ENCODE data around the gene MZF1. TPM values are rescaled to one million over a fixed set of nuclear protein-coding genes. Genes with fewer than 3 reads are reported as not detected.
A peak's percentile ranks its signal among the peaks of the same experiment; 100 is the strongest.

MZF1 gene
- total RNA-seq, 4 donors from 2014 or later, result 26.5 to 41.5 (median 30.0) TPM

- H3K36me3 ChIP-seq, result no peaks in the 10 kb centered on the region
- H3K27ac ChIP-seq, result peak overlapping the region; percentile 99
- H3K27me3 ChIP-seq, result no peaks in the 10 kb centered on the region
- DNase-seq, result peak in 1 of 2 donors; percentile 15
- intact Hi-C loops (cut with DNase I; ENCODE audit: low total_unique reads), result no loop called here
- H3K4me1 ChIP-seq, result peaks cover 11 to 12% of the 10 kb centered on the region in 2 donors
- H3K4me3 ChIP-seq, result no peak overlapping the region
- H3K9me3 ChIP-seq, result no peaks in the 10 kb centered on the region
- TF ChIP-seq POLR2A (IDR thresholded peaks at IDR 0.05), result no peak
- no peak for TF ChIP-seq CTCF (IDR thresholded peaks at IDR 0.05)
Measured at GRCh38 chr19:58556622-58557220, 16.4 kb downstream of the MZF1 start.

DNA sequence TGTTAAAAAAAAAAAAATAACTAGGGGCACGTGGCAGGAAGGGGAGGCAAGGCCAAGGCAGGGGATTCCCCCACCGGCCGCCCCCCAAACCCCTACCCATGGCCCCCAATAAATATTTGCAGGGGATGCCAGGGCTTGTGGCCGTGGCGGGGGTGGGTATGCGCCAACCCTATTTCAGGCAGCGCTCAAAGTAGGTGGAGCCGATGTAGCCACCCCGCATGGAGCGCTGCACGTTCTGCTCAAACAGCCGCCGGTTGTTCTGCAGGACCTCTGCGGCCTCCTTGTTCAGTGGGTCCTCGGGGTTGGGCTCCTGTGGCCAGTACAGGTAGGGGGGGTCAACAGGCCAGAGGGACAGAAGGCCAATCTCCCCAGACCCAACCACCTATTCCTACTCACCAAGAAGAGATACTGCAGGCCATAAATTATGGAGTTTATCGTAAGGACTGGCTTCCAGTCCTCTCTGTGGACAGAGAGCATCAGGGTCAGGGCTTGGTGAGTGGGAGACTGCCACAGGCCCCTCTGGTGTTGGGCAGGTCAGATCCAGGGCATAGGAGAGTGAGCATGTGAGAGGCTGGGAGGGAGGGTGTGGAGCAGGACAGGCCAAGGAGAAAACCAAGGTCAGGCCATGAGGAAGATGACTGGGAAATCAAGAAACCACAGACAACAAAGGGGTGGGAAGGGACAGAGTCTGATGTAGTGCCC, 17.1 kb downstream of the MZF1 start:
- Histone ChIP-seq H3K4me1 (peaks cover 11 to 12% of the 10 kb centered on the region in 2 donors), H3K27me3 (no peaks in the 10 kb centered on the region), H3K27ac (peak overlapping the region in 1 of 2 donors; percentile 94), H3K4me3 (no peak overlapping the region), H3K9me3 (no peaks in the 10 kb centered on the region), H3K36me3 (no peaks in the 10 kb centered on the region)
- DNase-seq, result peak in 1 of 2 donors; percentile 29
- intact Hi-C loops (cut with DNase I; ENCODE audit: low total_unique reads), result no loop called here
- TF ChIP-seq CTCF (IDR thresholded peaks at IDR 0.05), result no peak
- no peak for TF ChIP-seq POLR2A (IDR thresholded peaks at IDR 0.05)

- Histone ChIP-seq H3K9me3 (no peaks in the 10 kb centered on the region), H3K4me1 (peaks cover 11 to 12% of the 10 kb centered on the region in 2 donors), H3K36me3 (no peaks in the 10 kb centered on the region), H3K27me3 (no peaks in the 10 kb centered on the region), H3K27ac (peak overlapping the region; percentile 91 to 94), H3K4me3 (peak overlapping the region; percentile 69 to 77)
- TF ChIP-seq POLR2A (IDR thresholded peaks at IDR 0.05) (no peak), CTCF (IDR thresholded peaks at IDR 0.05) (no peak)
- intact Hi-C loops (cut with DNase I; ENCODE audit: low total_unique reads), result no loop called here
- DNase-seq, result no peak
Measured at GRCh38 chr19:58555369-58555885, 17.7 kb downstream of the MZF1 start.

GRCh38 chr19:58554494-58555368, 18.4 kb downstream of the MZF1 start, which contains the start of gene CHMP2A:
Gene CHMP2A, minus strand, starts transcription at chr19:58555105. Its CDS starts 893 bp downstream, at chr19:58554212.
- Histone ChIP-seq H3K27ac (peak within 1 kb of the TSS; percentile 91 to 94), H3K36me3 (no peaks in the 10 kb centered on the region), H3K4me3 (peak within 1 kb of the TSS; percentile 69 to 77), H3K9me3 (no peaks in the 10 kb centered on the region), H3K27me3 (no peaks in the 10 kb centered on the region), H3K4me1 (peaks cover 11 to 12% of the 10 kb centered on the region in 2 donors)
- TF ChIP-seq POLR2A (IDR thresholded peaks at IDR 0.05) (peak in 1 of 2 donors; percentile 78), CTCF (IDR thresholded peaks at IDR 0.05) (peak in 1 of 4 experiments; percentile 19)
- DNase-seq, result peak; percentile 99
- intact Hi-C loops (cut with DNase I; ENCODE audit: low total_unique reads), result no loop called here
